HPDE6-E6E7 (cell line): ENCODE results near the gene ZNF689.
A peak's percentile ranks its signal among the peaks of the same experiment; 100 is the strongest.

Experiments
- DNase-seq: peaks from one replicate; pipeline ENCODE4 v3.0.0; 2011; ENCODE audit warnings: missing footprints; ENCODE audit errors: extremely low spot score

The ZNF689 gene

GRCh38 chr16:30562021-30562420 is 48.2 kb downstream of the ZNF689 start:
- DNase-seq: no peak

- DNase-seq: no peak
Observed at GRCh38 chr16:30561089-30561816, 48.9 kb downstream of the ZNF689 start.

- no peak for DNase-seq
Observed at GRCh38 chr16:30559690-30560089, 50.5 kb downstream of the ZNF689 start.

- DNase-seq: no peak
Observed at GRCh38 chr16:30558789-30559377, 51.3 kb downstream of the ZNF689 start.

GRCh38 chr16:30557957-30558788 is 52.0 kb downstream of the ZNF689 start, which contains the start of gene ZNF764:
Gene ZNF764 (minus strand): TSS chr16:30558374. CDS start chr16:30558182, 192 bp downstream.
- peak; percentile 97 for DNase-seq

- no peak for DNase-seq
Observed at GRCh38 chr16:30557707-30557956, 52.6 kb downstream of the ZNF689 start.

- no peak for DNase-seq
Observed at GRCh38 chr16:30556125-30556473, 54.1 kb downstream of the ZNF689 start.

- no peak for DNase-seq
Observed at GRCh38 chr16:30555315-30556124, 54.7 kb downstream of the ZNF689 start.

- DNase-seq: no peak
Observed at GRCh38 chr16:30554557-30555314, 55.5 kb downstream of the ZNF689 start.

GRCh38 chr16:30553393-30553899 is 56.7 kb downstream of the ZNF689 start:
- DNase-seq: no peak

GRCh38 chr16:30552956-30553355 is 57.2 kb downstream of the ZNF689 start:
- DNase-seq: no peak
